Mucosa of descending colon (tissue), 3 donors: ENCODE measurements around the gene CHST8. TPM values are rescaled to one million over a fixed set of nuclear protein-coding genes. Genes with fewer than 3 reads are reported as not detected.
"Not testable (repeated sequence)": the region's sequence is repeated elsewhere in the genome, so short reads cannot be mapped to it uniquely, and the experiment has no call there.

Source experiments
- ATAC-seq: fragments of 200-7000 bp; cut with Tn5 transposase; one replicate; pipeline ENCODE4 v1.9.1; 2020; ENCODE audit warnings: mild to moderate bottlenecking, moderate library complexity
- DNase-seq, 3 donors: peaks; one replicate each; pipeline ENCODE4 v3.0.0-alpha.2; 2020
- H3K36me3 ChIP-seq: fragments of 200-600 bp; one replicate; pipeline ENCODE4 v1.8.0; 2021; ENCODE audit warnings: low read depth, mild to moderate bottlenecking
- H3K4me1 ChIP-seq: fragments of 200-600 bp; one replicate; pipeline ENCODE4 v1.8.0; 2021; ENCODE audit warnings: low read depth, mild to moderate bottlenecking
- H3K4me3 ChIP-seq: fragments of 200-600 bp; one replicate; pipeline ENCODE4 v1.8.0; 2021; ENCODE audit warnings: mild to moderate bottlenecking
- H3K9me3 ChIP-seq: fragments of 200-600 bp; one replicate; pipeline ENCODE4 v1.8.0; 2021; ENCODE audit warnings: mild to moderate bottlenecking
- intact Hi-C, 2 donors: fragments of 100-400 bp; cut with DNase I in 1 of 2; cut with micrococcal nuclease in 1 of 2; formaldehyde crosslinking; loops; one replicate each; pipeline versions ENCODE4 v1.11.0 to v1.11.1; 2022; cut with DNase I, micrococcal nuclease
- total RNA-seq, 3 donors: library from RNA; stranded (reverse); fragmentation: NEBNext Ultra II Directional in 2 of 3; extraction: Animal tissue kit (Norgen Biotek cat#: 25700) in 2 of 3; gene quantifications; one replicate each; pipeline versions ENCODE4 v1.2.1 to v1.2.4, GENCODE V29; 2021 to 2023
- TF ChIP-seq, protein P1 (sequence below): fragments of 200-600 bp; IDR thresholded peaks from one replicate; pipeline ENCODE4 v1.8.0; 2022; ENCODE audit warnings: antibody characterized with exemption, mild to moderate bottlenecking
- donor health status: DM: no; HTN: no; CAD: no; lungs with moderate emphysema.
- donor health status: DM: no; HTN: no; CAD: no.
- donor health status: DM: no; HTN: yes; CAD: no.

Gene CHST8
- total RNA-seq, 3 donors from 2014 or later, result 0.31 TPM; not detected in 2

DNA sequence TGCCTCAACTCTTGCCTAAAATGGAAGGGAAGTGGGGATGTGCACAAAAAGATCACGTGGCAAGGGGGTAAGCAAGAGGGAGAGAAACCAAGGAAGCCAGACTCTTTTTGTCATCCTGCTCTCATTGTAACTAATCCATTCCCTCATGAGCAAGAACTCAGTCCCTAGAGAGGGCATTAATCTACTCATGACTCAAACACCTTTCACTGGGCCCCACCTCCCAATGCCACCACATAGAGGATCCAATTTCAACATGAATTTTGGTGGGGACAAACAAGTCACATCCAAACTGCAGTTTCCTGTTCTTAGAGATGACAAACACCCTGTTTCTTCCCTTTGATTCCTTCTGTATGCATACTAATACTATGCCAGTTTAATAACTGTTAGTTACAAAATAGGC, 11.2 kb upstream of the CHST8 start:
- Histone ChIP-seq H3K4me3 (no peak overlapping the region), H3K9me3 (no peaks in the 10 kb centered on the region), H3K4me1 (no peaks in the 10 kb centered on the region), H3K36me3 (no peaks in the 10 kb centered on the region)
- DNase-seq (no peak), ATAC-seq (no peak)
- TF ChIP-seq, protein P1, sequence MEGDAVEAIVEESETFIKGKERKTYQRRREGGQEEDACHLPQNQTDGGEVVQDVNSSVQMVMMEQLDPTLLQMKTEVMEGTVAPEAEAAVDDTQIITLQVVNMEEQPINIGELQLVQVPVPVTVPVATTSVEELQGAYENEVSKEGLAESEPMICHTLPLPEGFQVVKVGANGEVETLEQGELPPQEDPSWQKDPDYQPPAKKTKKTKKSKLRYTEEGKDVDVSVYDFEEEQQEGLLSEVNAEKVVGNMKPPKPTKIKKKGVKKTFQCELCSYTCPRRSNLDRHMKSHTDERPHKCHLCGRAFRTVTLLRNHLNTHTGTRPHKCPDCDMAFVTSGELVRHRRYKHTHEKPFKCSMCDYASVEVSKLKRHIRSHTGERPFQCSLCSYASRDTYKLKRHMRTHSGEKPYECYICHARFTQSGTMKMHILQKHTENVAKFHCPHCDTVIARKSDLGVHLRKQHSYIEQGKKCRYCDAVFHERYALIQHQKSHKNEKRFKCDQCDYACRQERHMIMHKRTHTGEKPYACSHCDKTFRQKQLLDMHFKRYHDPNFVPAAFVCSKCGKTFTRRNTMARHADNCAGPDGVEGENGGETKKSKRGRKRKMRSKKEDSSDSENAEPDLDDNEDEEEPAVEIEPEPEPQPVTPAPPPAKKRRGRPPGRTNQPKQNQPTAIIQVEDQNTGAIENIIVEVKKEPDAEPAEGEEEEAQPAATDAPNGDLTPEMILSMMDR, result no peak
- intact Hi-C loops, result no loop called here

DNA sequence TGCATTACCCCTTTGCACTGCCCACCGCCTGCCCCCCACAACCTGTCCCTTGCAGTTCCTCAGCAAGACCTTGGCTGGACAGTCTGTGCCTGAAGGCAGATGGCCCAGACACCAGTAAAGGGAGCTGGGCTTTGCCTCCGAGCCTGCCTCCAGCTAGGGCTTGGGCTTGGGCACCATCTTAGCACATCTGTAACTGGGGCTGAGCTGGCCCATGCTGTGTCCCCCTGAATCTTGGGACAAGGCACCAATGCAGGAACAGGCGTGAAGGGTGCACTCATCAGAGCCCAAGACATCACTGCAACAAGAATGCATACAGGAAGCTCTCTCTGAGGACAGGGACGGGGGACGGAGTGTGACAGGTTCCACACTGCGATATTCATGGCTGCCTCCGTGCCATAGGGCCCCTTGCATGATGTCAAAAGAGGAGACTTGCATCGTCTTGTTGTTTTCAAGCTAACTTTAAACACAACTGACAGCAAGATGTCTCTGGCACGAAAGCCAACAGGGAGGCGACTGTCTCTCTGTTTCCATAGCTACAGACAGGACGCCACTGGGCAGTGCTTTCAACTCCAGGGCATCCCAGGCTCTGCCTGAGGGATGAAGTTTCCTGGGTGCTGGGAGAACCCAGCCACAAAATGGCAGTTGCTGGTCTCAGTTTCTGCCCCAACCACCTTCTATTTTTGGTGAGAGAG, 8.7 kb upstream of the CHST8 start:
- Histone ChIP-seq H3K36me3 (no peaks in the 10 kb centered on the region), H3K4me3 (no peak overlapping the region), H3K4me1 (no peaks in the 10 kb centered on the region), H3K9me3 (no peaks in the 10 kb centered on the region)
- no peak for ATAC-seq
- no peak for DNase-seq
- intact Hi-C loops, result no loop called here
- TF ChIP-seq, protein P1, result no peak

DNA sequence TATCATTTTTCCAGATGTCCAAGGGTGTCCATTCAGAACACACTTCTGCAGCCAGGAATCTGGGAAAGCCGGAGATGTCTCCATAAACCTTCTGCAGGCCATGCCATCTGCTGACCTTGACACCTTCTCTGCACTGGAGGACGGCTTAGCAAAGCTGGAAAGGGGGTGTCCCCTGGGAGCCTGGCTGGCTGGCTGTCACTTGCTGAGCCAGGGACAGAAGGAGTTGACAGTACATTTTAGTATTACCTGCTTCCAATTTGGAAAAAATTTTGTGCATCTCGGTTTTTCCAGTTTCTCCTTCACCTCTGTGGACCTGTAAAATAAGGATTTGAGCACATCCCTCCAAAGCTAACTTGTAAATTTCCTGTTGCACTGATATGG, 8.1 kb upstream of the CHST8 start:
- no peaks in the 10 kb centered on the region for H3K4me1 ChIP-seq
- TF ChIP-seq, protein P1, result no peak
- ATAC-seq, result no peak
- H3K4me3 ChIP-seq, result no peak overlapping the region
- H3K9me3 ChIP-seq, result no peaks in the 10 kb centered on the region
- intact Hi-C loops, result no loop called here
- no peaks in the 10 kb centered on the region for H3K36me3 ChIP-seq
- no peak for DNase-seq

DNA sequence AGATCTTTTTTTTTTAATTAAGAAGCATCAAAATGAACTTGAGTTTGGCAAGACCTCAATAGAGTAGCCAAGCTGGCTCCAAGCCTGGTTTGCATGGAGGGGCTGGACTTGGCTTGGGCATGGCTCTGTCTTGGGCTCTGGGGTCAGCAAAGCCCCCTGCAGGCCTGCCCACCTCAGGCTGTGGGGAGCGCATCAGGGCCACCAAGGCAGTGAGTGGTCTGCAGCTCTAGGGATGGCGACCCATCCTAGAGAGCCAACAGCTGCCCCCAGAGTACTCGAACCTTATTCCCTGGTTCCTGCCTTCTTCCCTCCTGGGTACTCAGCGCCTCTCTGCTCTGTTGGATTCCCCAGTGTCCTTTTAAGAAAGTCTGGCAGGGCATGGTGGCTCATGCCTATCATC, 5.4 kb upstream of the CHST8 start:
- no peaks in the 10 kb centered on the region for H3K36me3 ChIP-seq
- ATAC-seq (no peak), DNase-seq (no peak)
- H3K4me3 ChIP-seq, result no peak overlapping the region
- intact Hi-C loops, result no loop called here
- TF ChIP-seq, protein P1, result no peak
- H3K9me3 ChIP-seq, result no peaks in the 10 kb centered on the region
- H3K4me1 ChIP-seq, result no peaks in the 10 kb centered on the region

DNA sequence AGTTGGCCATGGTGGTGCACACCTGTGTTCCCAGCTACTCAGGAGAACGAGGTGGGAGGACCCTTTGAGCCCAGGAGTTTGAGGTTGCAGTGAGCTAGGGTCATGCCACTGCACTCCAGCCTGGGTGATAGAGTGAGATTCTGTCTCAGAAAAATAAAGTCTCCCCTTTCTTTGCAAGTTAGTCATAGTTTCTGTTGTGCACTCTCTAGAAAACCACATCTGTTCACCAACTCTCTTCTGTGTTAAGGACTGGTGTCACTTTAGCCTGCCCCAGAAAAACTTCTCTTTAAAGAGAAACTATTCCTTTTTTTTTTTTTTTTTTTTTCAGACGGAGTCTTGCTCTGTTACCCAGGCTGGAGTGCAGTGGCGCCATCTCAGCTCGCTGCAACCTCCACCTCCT, 4.9 kb upstream of the CHST8 start:
- DNase-seq, result no peak
- Histone ChIP-seq H3K36me3 (no peaks in the 10 kb centered on the region), H3K4me3 (no peak overlapping the region), H3K9me3 (no peaks in the 10 kb centered on the region), H3K4me1 (no peaks in the 10 kb centered on the region)
- ATAC-seq, result no peak
- intact Hi-C loops, result no loop called here
- TF ChIP-seq, protein P1, result no peak

DNA sequence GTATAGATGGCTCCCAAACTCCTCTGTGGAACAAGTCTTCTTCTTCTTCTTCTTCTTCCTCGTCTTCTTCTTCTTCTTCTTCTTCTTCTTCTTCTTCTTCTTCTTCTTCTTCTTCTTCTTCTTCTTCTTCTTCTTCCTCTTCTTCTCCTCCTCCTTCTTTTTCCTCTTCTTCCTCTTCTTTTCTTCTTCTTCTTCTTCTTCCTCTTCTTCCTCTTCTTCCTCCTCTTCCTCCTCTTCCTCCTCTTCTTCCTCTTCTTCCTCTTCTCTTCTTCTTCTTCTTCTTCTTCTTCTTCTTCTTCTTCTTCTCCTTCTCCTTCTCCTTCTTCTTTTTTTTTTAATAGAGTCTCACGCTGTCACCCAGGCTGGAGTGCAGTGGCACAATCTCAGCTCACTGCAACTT, 3.4 kb upstream of the CHST8 start:
- H3K4me3 ChIP-seq, H3K9me3 ChIP-seq, DNase-seq, intact Hi-C loops, ATAC-seq, H3K36me3 ChIP-seq: not testable (repeated sequence)
- H3K4me1 ChIP-seq, result peaks cover 10% of the 10 kb centered on the region
